ENCODE measurements around the gene STYX.
"Not testable (repeated sequence)": the region's sequence is repeated elsewhere in the genome, so short reads cannot be mapped to it uniquely, and the experiment has no call there.

The STYX gene

DNA sequence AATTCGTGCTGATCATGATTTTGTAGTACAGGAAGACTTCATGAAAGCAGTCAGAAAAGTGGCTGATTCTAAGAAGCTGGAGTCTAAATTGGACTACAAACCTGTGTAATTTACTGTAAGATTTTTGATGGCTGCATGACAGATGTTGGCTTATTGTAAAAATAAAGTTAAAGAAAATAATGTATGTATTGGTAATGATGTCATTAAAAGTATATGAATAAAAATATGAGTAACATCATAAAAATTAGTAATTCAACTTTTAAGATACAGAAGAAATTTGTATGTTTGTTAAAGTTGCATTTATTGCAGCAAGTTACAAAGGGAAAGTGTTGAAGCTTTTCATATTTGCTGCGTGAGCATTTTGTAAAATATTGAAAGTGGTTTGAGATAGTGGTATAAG, 2.5 kb upstream of the STYX start:
- DNase-seq, ATAC-seq: not testable (repeated sequence)

DNA sequence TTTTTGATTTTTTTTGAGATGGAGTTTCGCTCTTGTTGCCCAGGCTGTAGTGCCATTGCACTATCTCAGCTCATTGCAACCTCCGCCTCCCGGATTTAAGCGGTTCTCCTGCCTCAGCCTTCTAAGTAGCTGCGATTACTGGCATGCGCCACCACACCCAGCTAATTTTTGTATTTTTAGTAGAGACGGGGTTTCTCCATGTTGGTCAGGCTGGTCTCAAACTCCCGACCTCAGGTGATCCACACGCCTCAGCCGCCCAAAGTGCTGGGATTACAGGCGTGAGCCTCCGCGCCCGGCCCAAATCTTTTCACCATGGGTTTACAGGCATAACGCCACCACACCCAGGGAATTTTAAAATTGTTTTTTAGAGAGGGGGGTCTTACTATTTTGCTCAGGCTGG, 931 bp upstream of the STYX start:
- DNase-seq, ATAC-seq: not testable (repeated sequence)

DNA sequence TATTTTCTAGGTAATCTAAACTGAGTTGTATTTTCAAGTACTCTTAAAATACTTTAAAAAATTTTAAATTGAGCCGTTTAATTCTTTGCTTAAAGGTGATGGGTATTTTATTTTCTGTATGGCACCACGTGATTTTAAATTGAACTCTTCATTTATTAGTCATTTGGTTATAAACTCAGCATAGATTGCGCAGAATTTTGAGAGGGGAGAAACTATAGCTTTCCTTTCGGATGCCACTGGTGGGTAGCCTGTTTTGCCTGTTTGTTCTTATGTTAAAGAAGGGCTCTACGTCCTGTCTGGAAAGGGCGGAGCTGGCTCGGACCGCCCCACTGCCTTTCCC, 411 bp upstream of the STYX start:
- ATAC-seq (no peak), DNase-seq (no peak)

DNA sequence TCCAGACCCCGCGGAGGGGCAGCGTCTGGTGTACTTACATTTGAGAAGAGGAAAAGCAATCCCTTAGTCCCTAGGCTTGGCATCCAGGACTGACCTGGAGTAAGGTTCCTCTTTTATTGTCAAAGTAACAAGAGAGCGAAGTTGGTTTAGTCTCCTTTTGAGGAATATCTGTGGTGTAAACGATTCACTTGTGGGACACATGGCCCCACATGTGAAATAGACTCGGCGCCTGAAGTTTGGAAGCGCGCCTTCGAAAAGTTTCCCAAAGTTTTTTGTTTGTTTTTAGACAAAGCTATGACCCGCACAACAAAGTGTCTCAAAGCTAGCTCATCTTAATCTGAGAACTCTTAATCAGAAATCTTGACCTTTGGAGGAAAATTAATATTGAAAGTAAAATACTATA, 744 bp downstream of the STYX start:
- DNase-seq = no peak
- no peak for ATAC-seq

DNA sequence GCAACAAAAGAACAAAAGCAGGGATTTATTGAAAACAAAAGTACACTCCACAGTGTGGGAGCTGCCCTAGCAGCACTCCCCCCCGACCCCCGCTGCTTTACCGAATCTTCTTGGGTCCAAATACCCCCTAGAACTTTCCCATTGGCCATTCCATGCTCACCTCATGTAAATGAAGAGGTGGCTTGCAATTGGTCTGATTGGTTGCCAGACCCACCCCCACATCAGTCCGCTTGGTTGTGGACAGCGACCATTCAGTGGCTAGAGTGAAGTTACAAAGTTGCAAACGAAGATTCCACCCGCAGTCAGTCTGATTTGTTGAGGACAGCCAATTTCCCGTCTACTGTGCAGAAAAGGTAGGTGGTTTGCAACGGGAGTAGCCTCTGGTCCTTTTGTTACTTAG, 3.9 kb downstream of the STYX start:
- DNase-seq = no peak
- no peak for ATAC-seq

DNA sequence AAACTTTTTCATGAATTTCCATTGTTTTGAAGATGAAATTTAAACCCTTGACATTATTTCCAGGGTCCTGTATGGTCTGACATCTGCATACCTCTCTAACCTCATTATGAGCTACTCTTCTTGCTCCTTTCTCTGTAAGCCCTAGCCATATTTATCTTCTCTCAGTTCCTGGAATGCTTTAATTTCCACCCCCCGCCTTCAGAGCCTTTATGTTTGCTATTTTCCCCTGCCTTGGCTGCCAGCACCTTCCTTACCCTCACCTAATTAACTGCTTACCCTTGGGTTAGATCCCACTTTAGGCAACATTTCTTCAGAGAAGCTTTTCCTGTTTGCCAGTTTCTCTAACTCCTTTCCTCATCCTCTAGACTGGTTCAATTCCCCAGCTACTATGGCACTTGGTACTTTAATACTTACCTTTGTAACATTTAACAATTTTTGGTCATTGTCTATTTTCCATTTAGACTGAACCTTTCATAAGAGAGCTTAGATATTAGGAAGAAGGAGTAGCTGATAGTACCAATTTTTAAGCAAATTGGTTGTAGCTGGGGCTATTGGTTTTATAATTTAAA, 6.0 kb downstream of the STYX start:
- no peak for ATAC-seq

DNA sequence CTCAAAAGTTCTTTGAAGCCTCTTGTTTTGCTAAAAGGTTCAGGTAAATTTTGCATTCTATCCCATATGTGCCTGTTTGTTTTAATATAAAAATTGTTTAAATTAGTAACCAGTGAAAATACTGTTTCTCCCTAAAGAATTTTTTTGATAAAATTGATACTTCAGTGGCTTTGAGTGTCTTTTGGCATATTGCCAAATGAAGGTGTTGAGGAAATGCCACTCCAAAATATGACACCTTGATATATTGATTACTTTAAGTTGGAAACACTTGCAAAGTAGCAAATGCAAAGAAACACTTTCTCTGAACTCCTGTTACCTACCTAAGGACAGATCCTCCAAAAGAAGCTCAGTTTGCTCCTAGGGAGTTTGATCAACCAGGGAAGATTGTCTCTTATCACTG, 8.4 kb downstream of the STYX start:
- DNase-seq (no peak), ATAC-seq (no peak)

More for the DNA sequence above, 6.0 kb downstream of the STYX start:
- DNase-seq = no peak

DNA sequence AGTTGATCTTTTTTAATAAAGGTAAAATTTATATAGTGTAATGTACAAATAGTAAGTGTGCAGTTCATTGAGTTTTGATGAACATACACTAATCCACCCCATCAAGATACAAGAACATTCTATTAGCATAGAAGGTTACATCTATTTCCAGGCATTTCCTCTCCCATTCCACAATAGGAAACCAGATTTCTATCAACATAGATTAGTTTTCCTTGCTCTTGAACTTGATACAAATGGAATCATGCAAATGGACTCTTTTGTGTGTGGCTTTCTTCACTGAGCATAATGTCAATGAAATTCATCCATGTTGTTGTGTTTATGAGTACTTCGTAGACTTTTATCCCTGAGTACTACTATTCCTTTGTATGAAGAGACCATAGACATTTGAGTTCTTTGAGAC, 10.8 kb downstream of the STYX start:
- no peak for DNase-seq
- no peak for ATAC-seq

DNA sequence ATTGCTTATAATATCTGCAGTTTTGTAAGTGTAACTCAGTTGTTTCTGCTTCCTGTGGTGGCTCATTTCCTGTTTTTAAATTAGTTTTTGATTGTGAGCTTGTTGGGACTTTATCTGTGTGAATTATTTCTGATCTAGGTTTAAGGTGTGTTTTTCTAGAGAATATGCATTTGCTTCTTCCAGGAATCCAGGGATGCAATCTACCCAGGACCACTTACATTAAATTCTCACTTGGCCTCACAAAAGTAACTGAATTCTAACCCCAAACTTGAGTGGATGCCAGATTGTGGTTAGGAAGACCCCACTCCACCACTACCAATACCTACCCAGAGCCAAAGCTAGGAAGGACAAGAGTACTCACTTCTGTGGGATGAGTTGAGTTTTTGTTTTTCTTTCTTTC, 11.9 kb downstream of the STYX start:
- DNase-seq (no peak), ATAC-seq (peak; percentile 33)

DNA sequence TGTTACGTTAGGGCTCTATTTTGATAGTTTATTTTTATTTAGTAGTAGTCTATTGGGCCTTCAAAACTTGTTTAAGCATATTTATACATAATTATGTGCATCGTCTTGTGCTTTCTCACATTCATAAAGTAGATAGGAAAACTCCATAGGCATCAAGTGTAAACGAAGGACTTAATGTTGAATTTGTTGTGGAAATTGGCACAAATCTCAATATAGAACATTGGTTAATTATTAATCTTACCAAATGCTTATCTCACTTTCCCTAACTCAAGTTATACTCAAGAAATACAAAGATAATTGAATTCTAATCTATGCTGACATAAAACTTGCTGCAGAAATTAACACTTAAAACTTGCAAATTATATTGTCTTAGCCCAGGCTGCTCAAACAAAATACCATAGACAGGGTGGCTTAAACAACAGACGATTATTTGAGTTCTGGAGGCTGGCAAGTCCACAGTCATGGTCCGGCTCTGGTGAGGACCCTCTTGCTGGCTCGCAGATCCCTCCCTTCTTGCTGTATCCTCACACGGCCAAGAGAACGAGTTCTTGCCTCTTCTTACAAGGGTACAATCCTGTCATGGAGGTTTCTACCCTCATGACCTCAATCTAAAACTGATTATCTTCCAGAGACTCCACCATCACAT, 18.8 kb downstream of the STYX start:
- ATAC-seq (no peak), DNase-seq (no peak)

DNA sequence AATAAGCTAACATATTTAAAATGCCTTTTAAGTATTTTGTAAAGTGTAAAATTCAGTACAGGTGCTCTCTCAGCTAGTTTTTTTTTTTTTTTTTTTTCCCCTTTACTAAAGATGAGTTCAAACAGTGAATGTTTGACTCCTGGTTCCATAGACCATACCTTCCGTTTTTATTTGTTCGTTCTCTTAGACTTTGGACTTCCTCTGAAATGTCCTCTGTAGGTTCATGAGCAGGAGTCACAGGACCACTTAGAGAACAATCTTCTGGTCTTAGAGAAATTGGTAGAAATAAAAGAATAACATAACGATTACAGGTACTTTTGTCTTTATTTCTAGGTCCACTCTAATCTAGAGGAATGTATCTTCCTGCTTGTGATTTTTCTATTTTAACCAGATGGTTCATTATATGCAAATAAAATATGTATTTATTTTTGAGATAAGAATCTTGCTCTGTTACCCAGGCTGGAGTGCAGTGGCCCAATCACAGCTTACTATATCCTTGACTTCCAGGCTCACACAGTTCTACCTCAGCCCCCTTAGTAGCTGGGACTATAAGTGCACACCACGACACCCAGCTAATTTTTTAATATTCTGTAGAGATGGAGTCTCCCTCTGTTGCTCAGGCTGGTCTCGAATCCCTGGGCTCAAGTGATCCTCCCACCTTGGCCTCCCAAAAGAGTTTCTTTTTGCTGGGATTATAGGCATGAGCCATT, 25.8 kb downstream of the STYX start:
- DNase-seq (no peak), ATAC-seq (no peak)

DNA sequence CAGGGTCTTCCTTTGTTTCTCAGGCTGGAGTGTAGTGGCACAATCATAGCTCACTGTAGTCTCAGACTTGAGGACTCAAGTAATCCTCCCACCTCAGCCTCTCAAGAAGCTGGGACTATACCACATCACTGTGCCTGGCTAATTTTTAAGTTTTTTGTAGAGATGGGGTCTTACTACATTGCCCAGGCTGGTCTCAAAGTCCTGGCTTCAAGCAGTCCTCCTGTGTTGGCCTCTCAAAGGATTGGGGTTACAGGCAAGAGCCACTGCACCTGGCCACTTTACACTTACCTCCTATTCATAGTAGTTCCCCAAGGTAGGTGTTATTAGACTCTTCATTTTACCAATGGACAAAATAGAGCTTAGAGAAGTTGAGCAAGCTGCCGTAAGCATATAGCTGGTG, 29.2 kb downstream of the STYX start:
- no peak for ATAC-seq
- no peak for DNase-seq

DNA sequence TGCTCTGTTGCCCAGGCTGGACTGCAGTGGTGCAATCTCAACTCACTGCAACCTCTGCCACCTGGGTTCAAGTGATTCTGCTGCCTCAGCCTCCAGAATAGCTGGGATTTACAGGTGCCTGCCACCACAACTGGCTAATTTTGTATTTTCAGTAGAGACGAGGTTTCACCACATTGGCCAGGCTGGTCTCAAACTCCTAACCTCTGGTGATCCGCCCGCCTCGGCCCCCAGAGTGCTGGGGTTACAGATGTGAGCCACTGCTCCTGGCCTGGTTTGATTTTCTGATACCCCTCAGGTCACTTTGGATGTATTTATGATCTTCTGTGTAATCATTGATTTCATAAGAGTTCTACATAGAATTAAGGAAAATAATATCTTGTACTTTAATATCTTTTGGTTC, 33.0 kb downstream of the STYX start:
- ATAC-seq, DNase-seq: not testable (repeated sequence)

DNA sequence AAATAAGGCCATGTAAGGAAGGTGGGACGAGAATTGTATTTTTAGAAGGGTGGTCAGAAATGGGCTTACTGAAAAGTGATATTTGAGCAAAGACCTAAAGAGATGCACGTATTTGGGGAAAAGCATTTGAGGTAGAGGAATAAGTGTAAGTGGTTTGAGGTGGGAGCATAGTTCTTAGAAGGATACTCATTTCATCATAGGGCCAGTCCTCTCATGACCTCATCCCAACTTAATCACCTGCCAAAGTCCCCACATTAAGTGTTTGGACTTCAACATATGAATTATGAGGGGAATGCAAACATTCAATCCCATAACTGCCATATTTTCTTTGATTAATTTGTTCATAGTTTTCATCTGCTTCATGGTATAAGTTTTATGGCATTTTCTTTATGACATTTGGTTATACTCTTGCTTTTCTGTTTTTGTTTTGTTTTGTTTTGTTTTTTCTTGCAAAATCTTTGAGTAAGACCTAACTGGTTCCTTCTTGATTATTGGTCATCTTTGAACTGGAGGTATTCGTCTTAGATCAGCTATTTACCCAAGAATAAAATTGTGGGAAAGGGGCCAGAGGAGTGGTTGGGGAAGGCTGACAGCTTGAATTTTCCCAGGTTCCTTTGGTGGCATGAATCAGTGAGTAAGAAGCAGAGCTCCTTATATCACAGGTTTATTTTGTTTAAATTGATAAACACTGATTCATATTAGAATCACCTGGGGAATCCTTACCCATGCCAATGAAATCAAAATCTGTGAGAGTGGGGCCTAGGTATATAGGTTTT, 37.3 kb downstream of the STYX start:
- ATAC-seq = no peak
- DNase-seq = no peak

DNA sequence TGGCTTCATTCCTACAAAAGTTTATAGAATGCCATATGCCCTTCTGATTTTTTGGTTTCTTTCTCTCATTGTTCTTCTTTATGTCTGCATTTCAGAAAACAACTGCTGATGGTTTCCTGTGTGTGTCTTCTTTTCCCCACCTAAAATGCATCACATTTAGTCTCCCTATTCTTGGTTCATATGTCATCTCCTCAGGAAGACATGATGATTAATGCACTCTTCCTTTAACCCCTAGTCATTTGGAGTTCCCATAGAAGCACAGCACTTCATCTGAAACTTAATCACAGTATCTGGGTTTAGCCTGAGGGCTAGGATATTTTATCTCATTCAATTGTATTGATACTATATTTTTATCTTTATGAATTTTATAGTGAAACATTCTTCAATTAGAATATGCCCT, 39.9 kb downstream of the STYX start:
- peak; percentile 32 for ATAC-seq
- no peak for DNase-seq

DNA sequence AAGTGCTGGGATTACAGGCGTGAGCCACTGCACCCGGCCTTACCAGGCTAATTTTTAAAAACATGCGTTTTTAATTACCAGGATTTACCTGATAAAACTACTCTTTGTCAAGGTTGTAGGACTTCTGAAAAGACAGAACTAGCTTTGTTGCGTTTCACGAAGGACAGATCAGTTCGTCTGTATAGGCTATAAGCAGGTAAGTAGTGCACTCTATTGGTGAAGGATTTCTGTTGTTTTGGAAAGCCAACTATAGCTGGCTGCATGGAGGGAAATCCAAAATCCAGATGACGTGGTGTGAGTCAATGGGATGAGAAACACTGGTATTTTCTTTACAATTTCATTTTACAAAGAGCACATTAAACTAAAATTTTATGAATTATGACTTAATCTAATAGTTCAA, 46.9 kb downstream of the STYX start:
- no peak for ATAC-seq
- no peak for DNase-seq

DNA sequence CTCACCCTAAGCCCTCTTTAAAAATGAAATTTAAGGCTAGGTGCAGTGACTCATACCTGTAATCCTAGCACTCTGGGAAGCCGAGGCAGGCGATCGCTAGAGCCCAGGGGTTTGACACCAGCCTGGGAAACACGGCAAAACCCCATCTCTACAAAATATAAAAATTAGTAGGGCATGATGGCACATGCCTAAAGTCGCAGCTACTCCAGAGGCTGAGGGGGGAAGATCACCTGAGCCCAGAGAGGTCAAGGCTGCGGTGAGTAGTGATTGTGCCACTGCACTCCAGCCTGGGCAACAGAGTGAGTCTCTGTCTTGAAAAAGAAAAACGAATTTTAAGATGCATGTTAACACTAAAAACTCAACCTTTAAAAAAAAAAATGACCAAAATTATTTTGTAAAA, 48.7 kb downstream of the STYX start:
- ATAC-seq (no peak), DNase-seq (no peak)

DNA sequence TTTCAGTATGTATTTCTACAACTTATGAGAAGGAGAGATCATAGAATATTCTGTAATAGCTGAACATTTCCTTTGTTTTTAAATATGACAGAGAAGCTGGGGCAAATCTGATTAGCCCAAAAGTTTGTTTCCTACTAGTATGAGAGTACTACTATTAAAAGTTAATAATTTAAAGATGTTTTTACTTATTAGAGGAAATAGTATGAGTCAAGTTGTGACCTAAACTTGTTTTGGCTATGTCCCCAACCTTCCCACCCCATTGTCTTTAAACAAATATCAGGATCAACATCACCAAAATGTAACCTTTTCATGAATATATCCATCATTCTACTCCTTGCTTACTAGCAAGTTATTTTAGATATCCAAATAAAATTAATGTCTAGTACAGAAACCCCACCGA, 50.9 kb downstream of the STYX start:
- no peak for ATAC-seq
- no peak for DNase-seq

DNA sequence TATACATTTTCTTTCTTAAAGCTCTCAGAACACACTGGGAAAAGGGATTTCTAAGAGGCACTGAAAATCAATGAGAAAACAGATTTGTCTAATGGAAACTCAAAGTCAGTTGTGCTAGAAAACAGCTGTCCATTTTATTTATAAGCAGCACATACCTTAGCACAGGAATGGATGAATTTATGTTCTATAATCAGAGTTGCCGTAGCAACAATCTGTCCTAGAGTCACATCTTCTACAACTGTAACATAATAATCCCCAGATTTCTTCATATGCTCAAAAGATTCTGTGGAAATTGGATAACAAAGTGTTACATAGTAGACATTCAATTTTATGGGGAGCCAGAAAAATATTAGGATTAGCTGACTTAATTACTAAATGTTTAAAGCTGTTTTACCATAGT, 51.7 kb downstream of the STYX start:
- ATAC-seq = no peak
- DNase-seq = no peak

DNA sequence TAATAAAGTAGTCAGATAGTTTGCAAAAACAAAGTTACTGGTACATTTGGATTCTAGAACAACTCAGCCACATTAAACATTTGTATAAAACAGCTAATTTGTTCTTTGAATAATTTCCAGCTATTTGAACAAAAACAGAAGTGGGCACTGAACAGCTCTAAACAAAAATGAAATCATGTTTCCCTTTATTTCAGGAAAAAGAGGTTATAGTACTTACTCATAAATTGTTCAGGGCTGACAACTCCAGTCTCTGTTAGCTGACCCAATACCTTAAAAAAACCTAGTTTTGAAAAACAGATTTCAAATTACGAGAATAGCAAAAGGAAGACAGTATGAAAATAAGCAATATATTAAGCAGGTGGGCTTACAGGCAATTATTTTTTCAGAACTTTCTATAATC, 53.2 kb downstream of the STYX start:
- no peak for ATAC-seq
- DNase-seq = no peak

DNA sequence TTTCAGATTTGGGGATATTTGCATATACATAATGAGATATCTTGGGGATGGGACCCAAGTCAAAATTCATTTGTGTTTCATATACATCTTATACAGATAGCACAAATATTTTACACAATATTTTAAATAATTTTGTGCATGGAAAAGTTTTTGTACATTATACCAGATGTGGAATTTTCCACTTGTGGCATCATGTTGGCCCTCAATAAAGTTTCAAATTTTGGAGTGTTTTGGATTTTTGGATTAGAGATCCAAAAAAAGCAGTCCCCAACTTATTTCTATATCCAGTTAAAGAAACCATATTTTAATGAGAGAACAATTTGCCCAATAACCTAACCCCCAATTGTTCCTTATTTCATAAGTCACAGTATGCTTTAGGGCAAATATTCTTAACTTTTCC, 56.9 kb downstream of the STYX start:
- no peak for DNase-seq
- no peak for ATAC-seq

DNA sequence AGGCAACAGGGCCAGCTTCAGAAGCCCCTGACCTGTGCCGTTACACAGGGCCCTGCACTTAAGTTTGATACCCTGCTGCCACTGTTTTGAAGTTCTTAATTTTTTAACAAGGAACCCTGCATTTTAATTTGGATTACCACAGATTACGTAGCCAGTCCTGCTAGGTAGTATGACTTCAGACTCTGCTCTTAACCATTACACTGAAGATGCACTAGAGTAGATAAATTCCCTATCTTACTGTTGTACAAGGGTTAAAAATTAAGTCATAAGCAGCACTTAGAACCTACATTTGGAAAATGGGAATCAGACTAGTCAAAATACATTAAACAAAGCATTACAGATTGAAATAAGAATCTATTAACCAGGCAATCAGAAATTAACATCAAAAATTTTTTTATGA, 59.2 kb downstream of the STYX start:
- DNase-seq (no peak), ATAC-seq (no peak)

DNA sequence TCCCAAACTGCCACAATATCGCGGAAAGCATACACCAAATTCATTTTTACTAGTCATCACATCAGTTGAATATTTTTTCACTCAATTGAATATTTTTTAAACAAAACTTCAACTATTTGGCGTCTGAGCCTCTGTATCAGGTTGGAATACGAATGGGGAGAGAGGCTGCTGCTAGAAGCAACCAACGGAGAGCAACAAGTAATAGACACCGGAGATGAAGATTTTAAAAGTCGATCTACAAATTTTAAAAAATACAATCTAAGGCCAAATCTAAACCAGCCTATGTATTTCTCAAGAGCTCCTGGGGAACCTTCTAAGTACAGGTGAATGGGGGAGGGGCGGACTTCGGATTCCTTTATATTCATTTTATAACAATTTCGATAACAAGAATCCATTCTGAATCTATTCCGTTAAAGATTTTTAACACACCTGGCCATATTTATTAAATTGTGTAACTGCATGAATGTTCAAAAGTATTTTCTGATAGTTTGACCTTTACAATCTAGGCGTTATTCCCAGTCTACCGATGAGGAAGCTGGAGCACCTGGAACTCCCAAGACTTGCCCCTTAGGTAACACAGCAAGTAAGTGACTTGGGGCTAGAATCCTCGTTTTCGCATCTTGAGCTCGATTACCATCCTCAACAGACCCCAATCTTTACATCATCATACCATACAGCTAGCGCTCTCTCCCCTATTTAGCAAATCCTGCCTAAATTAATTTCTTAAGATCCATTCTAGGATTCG, 60.2 kb downstream of the STYX start:
- no peak for ATAC-seq
- no peak for DNase-seq

Measured in stimulated activated naive CD8-positive, alpha-beta T cell treated with anti-CD3 and anti-CD28 coated beads, Interleukin-15, Interleukin-2, amounts not matched to agents 100 U/mL and 50 U/mL, for 24 hours (primary cell).